HUES48 (cell line): Measurements from ENCODE around the gene GLIS1.

Experiments used
- H3K27ac ChIP-seq: one replicate; pipeline ENCODE4 v1.7.0; 2013; ENCODE audit warnings: low read depth, low read length, inconsistent platforms
- H3K27me3 ChIP-seq: 2 replicates; pipeline ENCODE4 v1.6.1; 2013; ENCODE audit warnings: mild to moderate bottlenecking, low read length; ENCODE audit not compliant: control insufficient read depth, insufficient read depth
- H3K36me3 ChIP-seq: 2 replicates; pipeline ENCODE4 v1.6.1; 2013; ENCODE audit warnings: low read length; ENCODE audit not compliant: control insufficient read depth, insufficient read depth
- H3K4me1 ChIP-seq: 2 replicates; pipeline ENCODE4 v1.6.1; 2013; ENCODE audit warnings: mild to moderate bottlenecking, low read length; ENCODE audit not compliant: control insufficient read depth, insufficient read depth
- H3K4me3 ChIP-seq: 2 replicates; pipeline ENCODE4 v1.5.1; 2013; ENCODE audit warnings: mild to moderate bottlenecking, low read depth, low read length
- H3K9ac ChIP-seq: 2 replicates; pipeline ENCODE4 v1.6.1; 2013; ENCODE audit warnings: mild to moderate bottlenecking, low read depth, low read length, moderate library complexity
- H3K9me3 ChIP-seq: 2 replicates; pipeline ENCODE4 v1.6.1; 2013; ENCODE audit warnings: low read length; ENCODE audit not compliant: control insufficient read depth, insufficient read depth

Gene GLIS1

GRCh38 chr1:53583868-53584776 lies 154.8 kb downstream of the GLIS1 start:
- Histone ChIP-seq H3K36me3 (no peaks in the 10 kb centered on the region), H3K4me1 (no peaks in the 10 kb centered on the region), H3K27ac (no peak overlapping the region), H3K4me3 (no peak overlapping the region), H3K9me3 (no peaks in the 10 kb centered on the region), H3K27me3 (no peaks in the 10 kb centered on the region), H3K9ac (no peak overlapping the region)

GRCh38 chr1:53583021-53583867 lies 155.7 kb downstream of the GLIS1 start:
- Histone ChIP-seq H3K4me3 (no peak overlapping the region), H3K36me3 (no peaks in the 10 kb centered on the region), H3K9me3 (no peaks in the 10 kb centered on the region), H3K4me1 (no peaks in the 10 kb centered on the region), H3K27ac (no peak overlapping the region), H3K9ac (no peak overlapping the region), H3K27me3 (no peaks in the 10 kb centered on the region)

DNA sequence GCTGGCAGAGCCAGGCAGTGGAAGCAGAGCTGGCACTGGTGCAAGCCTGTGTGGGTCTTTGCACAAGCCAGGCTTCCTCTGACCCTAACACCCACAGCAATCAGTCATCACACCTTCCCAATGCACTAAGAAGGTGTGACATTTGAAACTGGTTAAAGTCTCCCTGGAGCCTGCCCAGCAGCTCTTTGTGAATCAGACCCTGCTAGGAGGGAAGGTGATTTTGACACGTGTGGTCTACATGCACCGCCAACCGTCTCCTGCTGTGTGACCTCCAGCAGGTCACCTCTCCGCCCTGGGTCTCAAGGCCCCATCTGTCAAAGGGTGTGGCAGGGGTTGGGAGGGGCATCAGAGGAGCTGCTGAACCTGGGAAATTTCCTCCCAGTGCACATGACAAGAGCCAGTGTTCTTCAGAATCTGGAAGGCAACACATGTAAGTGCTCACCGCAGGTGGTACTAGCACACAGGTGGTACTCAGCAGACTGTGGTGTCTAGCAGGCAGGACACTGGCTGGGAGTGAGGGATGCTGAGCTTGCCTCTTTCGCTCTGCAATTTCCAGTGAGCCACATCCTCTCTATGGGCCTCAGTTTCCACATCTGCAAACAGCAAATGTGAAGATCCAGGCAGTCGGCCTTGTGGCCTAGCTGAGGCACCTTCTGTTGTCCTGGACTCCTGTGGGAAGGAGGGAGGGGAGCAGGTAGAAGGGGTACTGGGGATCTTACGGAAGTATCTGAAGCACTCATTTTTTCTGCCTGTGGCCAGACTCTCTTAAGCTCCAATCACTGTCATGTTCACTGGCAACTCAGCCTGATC lies 156.5 kb downstream of the GLIS1 start:
- no peak overlapping the region for H3K4me3 ChIP-seq
- H3K9me3 ChIP-seq, result no peaks in the 10 kb centered on the region
- H3K4me1 ChIP-seq, result no peaks in the 10 kb centered on the region
- H3K27me3 ChIP-seq, result no peaks in the 10 kb centered on the region
- no peaks in the 10 kb centered on the region for H3K36me3 ChIP-seq
- no peak overlapping the region for H3K27ac ChIP-seq
- H3K9ac ChIP-seq, result no peak overlapping the region

DNA sequence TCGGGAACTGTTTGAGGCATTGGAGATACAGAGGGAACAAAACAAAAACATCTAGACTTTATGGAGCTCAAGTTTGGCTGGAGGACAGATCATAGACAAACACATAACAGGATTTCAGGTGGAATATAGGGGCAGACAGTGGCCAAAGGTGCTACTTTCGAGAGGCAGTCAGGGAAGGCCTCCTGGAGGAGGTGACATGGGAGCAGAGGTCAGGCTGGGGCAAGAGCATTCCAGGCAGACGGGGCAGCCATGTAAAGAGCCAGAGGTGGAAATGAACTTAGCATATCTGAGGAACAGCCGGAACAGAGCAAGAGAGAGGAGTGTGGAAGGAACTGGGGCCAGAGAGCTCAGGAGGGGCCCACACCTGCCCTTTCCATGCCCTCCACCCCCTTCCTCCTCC lies 157.5 kb downstream of the GLIS1 start:
- no peaks in the 10 kb centered on the region for H3K9me3 ChIP-seq
- no peaks in the 10 kb centered on the region for H3K36me3 ChIP-seq
- H3K27me3 ChIP-seq, result no peaks in the 10 kb centered on the region
- H3K4me1 ChIP-seq, result peaks cover 4% of the 10 kb centered on the region; the same call in 1 of the 2 replicates
- H3K4me3 ChIP-seq, result no peak overlapping the region
- no peak overlapping the region for H3K27ac ChIP-seq
- H3K9ac ChIP-seq, result no peak overlapping the region

- Histone ChIP-seq H3K9me3 (no peaks in the 10 kb centered on the region), H3K4me1 (peaks cover 7% of the 10 kb centered on the region; the same call in 1 of the 2 replicates), H3K27ac (no peak overlapping the region)
Measured at GRCh38 chr1:53580739-53581475, 158.1 kb downstream of the GLIS1 start.

GRCh38 chr1:53580009-53580400 lies 159.0 kb downstream of the GLIS1 start:
- Histone ChIP-seq H3K27me3 (no peaks in the 10 kb centered on the region), H3K27ac (no peak overlapping the region), H3K4me3 (no peak overlapping the region)

More at GRCh38 chr1:53580739-53581475, 158.1 kb downstream of the GLIS1 start:
- Histone ChIP-seq H3K36me3 (no peaks in the 10 kb centered on the region), H3K4me3 (no peak overlapping the region), H3K9ac (no peak overlapping the region), H3K27me3 (no peaks in the 10 kb centered on the region)

DNA sequence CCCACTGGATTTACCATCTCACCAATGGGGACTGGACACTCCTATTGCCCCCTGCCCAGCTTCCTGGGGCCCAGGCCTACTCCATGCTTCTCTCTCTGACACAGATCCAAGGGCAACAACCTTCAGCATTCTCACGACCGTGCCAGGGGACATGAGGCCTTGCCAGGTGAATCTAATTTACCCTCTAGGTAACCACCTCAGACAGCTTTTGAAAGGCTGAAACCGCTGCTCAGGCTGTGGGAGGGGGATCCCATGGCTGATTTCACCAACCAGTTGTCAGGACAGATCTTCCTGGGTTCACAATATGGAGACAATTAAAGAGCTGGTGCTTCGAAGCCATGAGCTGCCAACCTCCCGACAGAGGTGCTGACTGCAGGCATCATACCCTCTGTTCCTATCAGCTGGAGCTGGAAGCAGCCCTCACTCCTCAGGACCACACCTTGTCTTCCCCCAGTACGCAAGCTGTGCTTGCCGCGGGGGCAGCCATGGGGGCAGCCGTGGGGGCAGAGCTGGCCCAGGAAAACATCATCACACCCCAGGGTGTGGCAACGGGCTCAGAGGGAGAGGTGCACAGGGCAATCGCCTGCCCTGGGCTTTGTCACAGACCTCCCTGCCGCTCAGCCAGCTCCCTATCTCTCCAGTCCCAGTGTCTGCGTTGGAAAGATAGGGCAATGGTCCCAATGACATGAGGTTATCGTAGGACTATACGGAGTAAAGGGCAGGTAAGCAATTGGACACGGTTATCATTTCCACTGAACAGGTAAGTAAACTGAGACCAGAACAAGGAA lies 159.5 kb downstream of the GLIS1 start:
- no peaks in the 10 kb centered on the region for H3K27me3 ChIP-seq
- no peak overlapping the region for H3K9ac ChIP-seq
- peaks cover 7% of the 10 kb centered on the region; the same call in 1 of the 2 replicates for H3K4me1 ChIP-seq
- no peak overlapping the region for H3K27ac ChIP-seq
- H3K36me3 ChIP-seq, result no peaks in the 10 kb centered on the region
- H3K9me3 ChIP-seq, result no peaks in the 10 kb centered on the region
- H3K4me3 ChIP-seq, result no peak overlapping the region

More at GRCh38 chr1:53580009-53580400, 159.0 kb downstream of the GLIS1 start:
- Histone ChIP-seq H3K9me3 (no peaks in the 10 kb centered on the region), H3K36me3 (no peaks in the 10 kb centered on the region), H3K4me1 (peaks cover 7% of the 10 kb centered on the region; the same call in 1 of the 2 replicates), H3K9ac (no peak overlapping the region)

DNA sequence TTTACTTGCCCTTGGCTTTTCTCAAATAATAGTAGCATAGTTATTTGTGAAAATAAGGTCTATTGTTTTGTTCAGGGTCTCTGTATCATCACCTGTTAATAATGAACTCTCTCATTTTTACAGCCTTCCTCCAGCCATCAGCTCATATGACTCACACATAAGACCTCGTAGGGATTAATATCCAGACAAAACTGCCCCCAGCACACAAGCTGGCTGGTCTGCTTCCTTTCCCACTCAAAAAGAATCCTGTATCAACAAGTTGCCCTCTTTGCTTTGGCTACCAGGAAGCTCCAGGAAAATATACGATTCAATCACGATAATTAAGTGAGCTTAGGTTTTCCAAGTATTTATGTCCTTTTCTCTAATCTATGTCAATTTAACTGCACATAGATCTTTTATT lies 160.6 kb downstream of the GLIS1 start:
- H3K36me3 ChIP-seq, result no peaks in the 10 kb centered on the region
- peaks cover 7% of the 10 kb centered on the region; the same call in 1 of the 2 replicates for H3K4me1 ChIP-seq
- H3K4me3 ChIP-seq, result no peak overlapping the region
- H3K9me3 ChIP-seq, result no peaks in the 10 kb centered on the region
- no peak overlapping the region for H3K27ac ChIP-seq
- no peak overlapping the region for H3K9ac ChIP-seq
- no peaks in the 10 kb centered on the region for H3K27me3 ChIP-seq

GRCh38 chr1:53577761-53578100 lies 161.2 kb downstream of the GLIS1 start:
- Histone ChIP-seq H3K9ac (no peak overlapping the region), H3K36me3 (no peaks in the 10 kb centered on the region), H3K4me1 (peaks cover 7% of the 10 kb centered on the region; the same call in 1 of the 2 replicates), H3K27ac (no peak overlapping the region), H3K9me3 (no peaks in the 10 kb centered on the region), H3K27me3 (no peaks in the 10 kb centered on the region), H3K4me3 (no peak overlapping the region)
